Activated T-helper 17 cell treated with anti-CD3 and anti-CD28 coated beads, Interleukin-2, amount 50 U/mL, for 72 hours (primary cell): ENCODE measurements around the gene FGFBP2. TPM values are rescaled to one million over a fixed set of nuclear protein-coding genes. Genes with fewer than 3 reads are reported as not detected.

Experiments used
- ATAC-seq: fragments of 150-1000 bp; cut with Tn5 transposase; replicated peaks from 2 replicates; pipeline ENCODE4 v1.10.0; 2021; ENCODE audit warnings: mild to moderate bottlenecking, moderate library complexity
- H3K27ac Mint-ChIP-seq: one replicate; pipeline ENCODE4 v1.8.0; 2022; ENCODE audit warnings: mixed read lengths
- H3K27me3 Mint-ChIP-seq: one replicate; pipeline ENCODE4 v1.8.0; 2022; ENCODE audit warnings: mixed read lengths
- H3K36me3 Mint-ChIP-seq: one replicate; pipeline ENCODE4 v1.8.0; 2022; ENCODE audit warnings: low read depth, mild to moderate bottlenecking, mixed read lengths
- H3K4me1 Mint-ChIP-seq: one replicate; pipeline ENCODE4 v1.8.0; 2022; ENCODE audit warnings: mixed read lengths
- H3K4me3 Mint-ChIP-seq: one replicate; pipeline ENCODE4 v1.8.0; 2022; ENCODE audit warnings: mild to moderate bottlenecking, mixed read lengths
- H3K9me3 Mint-ChIP-seq: one replicate; pipeline ENCODE4 v1.8.0; 2022; ENCODE audit warnings: mixed read lengths
- total RNA-seq, 2 donors: library from RNA; stranded (reverse); gene quantifications; one replicate each; pipeline ENCODE4 v1.2.3, GENCODE V29; 2022

Gene FGFBP2, protein sequence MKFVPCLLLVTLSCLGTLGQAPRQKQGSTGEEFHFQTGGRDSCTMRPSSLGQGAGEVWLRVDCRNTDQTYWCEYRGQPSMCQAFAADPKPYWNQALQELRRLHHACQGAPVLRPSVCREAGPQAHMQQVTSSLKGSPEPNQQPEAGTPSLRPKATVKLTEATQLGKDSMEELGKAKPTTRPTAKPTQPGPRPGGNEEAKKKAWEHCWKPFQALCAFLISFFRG
- 1 to 10 TPM in 1 of 2 donors, under 1 TPM in 1; 0.22 to 2.2 TPM for total RNA-seq

- peak; percentile 82 for ATAC-seq
- H3K4me3 Mint-ChIP-seq, result peak within 1 kb of the TSS; percentile 20
- H3K27me3 Mint-ChIP-seq, result peaks cover 20% of the 10 kb centered on the region
- no peaks in the 10 kb centered on the region for H3K36me3 Mint-ChIP-seq
- no peak within 1 kb of the TSS for H3K27ac Mint-ChIP-seq
- H3K9me3 Mint-ChIP-seq, result peaks cover 10% of the 10 kb centered on the region
- H3K4me1 Mint-ChIP-seq, result no peaks in the 10 kb centered on the region
These were observed at the start of gene FGFBP2 for GRCh38 chr4:15963001-15963451. Gene FGFBP2, minus strand, starts transcription at chr4:15963175. Its CDS starts 46 bp downstream, at chr4:15963129.

DNA sequence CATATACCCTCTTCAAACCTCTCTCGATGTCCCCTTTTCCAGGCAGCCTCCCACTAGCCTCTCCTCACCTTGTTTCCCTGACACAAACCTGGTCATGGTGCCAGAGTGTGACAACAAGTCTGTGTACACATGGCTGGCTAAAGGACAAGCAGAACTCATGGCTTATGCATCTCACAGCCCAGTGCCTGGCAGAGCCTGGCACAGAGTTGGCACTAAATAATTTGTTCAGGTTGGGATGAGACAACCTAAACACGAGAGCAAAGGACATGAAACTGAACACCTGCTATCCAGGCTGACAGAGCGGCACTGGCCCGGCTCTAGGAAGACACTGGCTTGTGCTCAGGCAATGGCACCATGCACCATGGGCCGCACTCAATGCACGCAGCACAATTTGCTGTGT lies 48.2 kb upstream of the FGFBP2 start:
- H3K27me3 Mint-ChIP-seq, result peaks cover 13% of the 10 kb centered on the region
- ATAC-seq, result no peak

GRCh38 chr4:16009153-16009552 lies 46.2 kb upstream of the FGFBP2 start:
- H3K4me1 Mint-ChIP-seq, result no peaks in the 10 kb centered on the region
- H3K4me3 Mint-ChIP-seq, result no peak overlapping the region
- peaks cover 16% of the 10 kb centered on the region for H3K27me3 Mint-ChIP-seq
- ATAC-seq, result no peak
- H3K9me3 Mint-ChIP-seq, result no peaks in the 10 kb centered on the region
- no peak overlapping the region for H3K27ac Mint-ChIP-seq
- H3K36me3 Mint-ChIP-seq, result no peaks in the 10 kb centered on the region

More for the DNA sequence above, 48.2 kb upstream of the FGFBP2 start:
- Mint-ChIP-seq H3K36me3 (no peaks in the 10 kb centered on the region), H3K4me3 (no peak overlapping the region), H3K4me1 (no peaks in the 10 kb centered on the region), H3K27ac (no peak overlapping the region), H3K9me3 (no peaks in the 10 kb centered on the region)

GRCh38 chr4:16007471-16008095 lies 44.6 kb upstream of the FGFBP2 start:
- peaks cover 16% of the 10 kb centered on the region for H3K27me3 Mint-ChIP-seq
- H3K9me3 Mint-ChIP-seq, result no peaks in the 10 kb centered on the region
- ATAC-seq, result no peak
- no peaks in the 10 kb centered on the region for H3K36me3 Mint-ChIP-seq
- H3K27ac Mint-ChIP-seq, result no peak overlapping the region
- no peak overlapping the region for H3K4me3 Mint-ChIP-seq
- no peaks in the 10 kb centered on the region for H3K4me1 Mint-ChIP-seq

GRCh38 chr4:16006771-16007446 lies 43.9 kb upstream of the FGFBP2 start:
- H3K27ac Mint-ChIP-seq, result no peak overlapping the region
- ATAC-seq, result no peak
- peaks cover 12% of the 10 kb centered on the region for H3K27me3 Mint-ChIP-seq
- H3K36me3 Mint-ChIP-seq, result no peaks in the 10 kb centered on the region
- H3K9me3 Mint-ChIP-seq, result no peaks in the 10 kb centered on the region
- H3K4me1 Mint-ChIP-seq, result no peaks in the 10 kb centered on the region
- no peak overlapping the region for H3K4me3 Mint-ChIP-seq

DNA sequence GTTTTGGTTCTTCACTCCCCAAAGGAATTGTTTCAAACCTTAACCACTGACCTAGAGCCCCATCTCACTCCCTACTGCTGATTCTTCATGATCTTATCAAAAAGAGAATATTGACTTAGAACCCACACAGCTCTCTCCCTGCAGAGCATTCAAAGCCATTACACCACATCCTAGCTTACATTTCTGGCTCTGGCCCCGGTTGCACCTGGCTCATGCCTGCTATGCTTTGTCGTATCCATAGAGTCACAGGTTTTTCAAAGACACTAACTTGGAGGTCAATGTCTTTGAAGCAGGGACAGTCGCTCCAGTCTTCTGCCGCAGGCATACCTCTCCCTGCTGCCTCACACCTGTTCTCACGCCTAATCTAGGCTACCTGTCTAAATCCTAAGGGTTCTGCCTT lies 42.7 kb upstream of the FGFBP2 start:
- Mint-ChIP-seq H3K27ac (no peak overlapping the region), H3K4me1 (no peaks in the 10 kb centered on the region), H3K4me3 (no peak overlapping the region), H3K9me3 (no peaks in the 10 kb centered on the region), H3K36me3 (no peaks in the 10 kb centered on the region), H3K27me3 (peaks cover 12% of the 10 kb centered on the region)
- ATAC-seq, result no peak

DNA sequence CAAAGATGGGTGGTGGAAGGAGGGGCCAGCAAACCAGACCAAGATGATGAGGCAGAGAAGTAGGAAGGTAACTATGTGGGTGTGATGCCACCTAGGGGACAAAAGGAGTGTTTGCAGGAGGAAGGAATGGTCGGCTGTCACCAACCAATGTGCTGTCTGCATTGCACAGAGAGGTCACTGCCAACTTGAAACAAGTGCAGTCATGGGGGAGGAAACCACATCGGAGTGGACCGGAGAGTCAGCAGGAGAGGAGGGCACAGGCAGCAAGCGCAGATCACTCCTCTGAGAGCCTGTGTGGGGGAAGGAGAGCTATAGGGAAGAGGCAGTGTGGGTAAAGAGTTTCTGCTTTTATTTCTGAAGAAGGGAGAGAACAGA lies 38.5 kb upstream of the FGFBP2 start:
- Mint-ChIP-seq H3K4me3 (no peak overlapping the region), H3K27ac (no peak overlapping the region), H3K36me3 (no peaks in the 10 kb centered on the region), H3K27me3 (peaks cover 4% of the 10 kb centered on the region), H3K4me1 (no peaks in the 10 kb centered on the region), H3K9me3 (no peaks in the 10 kb centered on the region)
- ATAC-seq, result peak; percentile 86

DNA sequence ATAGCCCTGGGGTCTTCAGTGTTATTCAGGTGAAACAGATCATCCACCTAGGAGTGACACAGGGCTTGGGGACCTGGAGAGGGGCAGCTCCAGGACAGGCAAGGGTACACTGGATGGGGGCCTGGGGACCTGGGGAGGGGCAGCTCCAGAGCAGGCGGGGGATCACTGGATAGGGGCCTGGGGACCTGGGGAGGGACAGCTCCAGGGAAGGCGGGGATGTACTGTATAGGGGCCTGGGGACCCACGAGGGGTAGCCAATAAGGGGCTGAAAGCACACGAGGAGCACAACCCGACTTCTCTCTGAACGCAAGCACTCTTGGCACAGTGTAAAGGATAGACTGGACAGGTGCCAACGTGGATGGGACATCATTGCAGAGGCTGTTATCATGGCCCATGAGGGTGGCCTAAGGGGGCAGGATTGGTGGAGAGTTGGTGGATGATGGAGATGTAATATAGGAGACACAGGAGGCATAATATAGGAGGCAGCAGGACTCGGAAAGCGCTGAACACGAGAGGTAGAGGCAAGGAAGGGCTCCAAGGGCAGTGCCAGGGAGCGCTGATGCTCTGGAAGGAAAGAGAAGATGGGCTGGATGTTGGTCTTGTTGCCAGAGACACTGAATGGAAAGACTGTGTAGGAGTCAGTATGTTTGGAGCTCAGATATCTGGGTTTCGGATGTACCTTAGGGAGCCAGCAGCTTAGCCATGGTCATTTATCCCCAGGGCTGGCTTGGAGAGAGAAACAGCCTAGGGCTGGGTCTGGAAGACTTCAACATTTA lies 37.9 kb upstream of the FGFBP2 start:
- Mint-ChIP-seq H3K27ac (no peak overlapping the region), H3K4me1 (no peaks in the 10 kb centered on the region), H3K36me3 (no peaks in the 10 kb centered on the region), H3K27me3 (no peaks in the 10 kb centered on the region), H3K4me3 (no peak overlapping the region), H3K9me3 (no peaks in the 10 kb centered on the region)
- peak; percentile 2 for ATAC-seq

DNA sequence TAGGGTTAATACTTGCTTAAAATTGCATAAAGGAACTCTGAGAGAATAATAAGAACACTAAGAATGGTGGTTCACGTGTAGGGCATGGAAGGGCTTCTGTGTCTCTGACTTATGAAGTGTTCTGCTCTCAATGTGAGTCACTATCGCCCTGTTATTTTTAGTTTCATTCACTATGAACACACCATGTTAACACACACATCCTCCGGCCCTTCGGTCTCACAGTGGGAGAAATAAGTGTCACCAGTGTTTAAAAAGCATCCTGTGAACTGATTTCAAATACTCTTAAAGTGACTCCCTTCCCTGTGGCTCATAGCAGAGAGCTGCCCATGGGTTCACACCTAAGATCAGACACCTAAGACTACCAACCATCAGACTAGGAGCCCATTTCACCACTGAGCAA lies 33.8 kb upstream of the FGFBP2 start:
- H3K4me3 Mint-ChIP-seq, result no peak overlapping the region
- H3K27ac Mint-ChIP-seq, result no peak overlapping the region
- no peaks in the 10 kb centered on the region for H3K4me1 Mint-ChIP-seq
- peaks cover 12% of the 10 kb centered on the region for H3K27me3 Mint-ChIP-seq
- H3K36me3 Mint-ChIP-seq, result no peaks in the 10 kb centered on the region
- ATAC-seq, result peak; percentile 36
- H3K9me3 Mint-ChIP-seq, result no peaks in the 10 kb centered on the region

GRCh38 chr4:15995826-15996225 lies 32.9 kb upstream of the FGFBP2 start:
- H3K9me3 Mint-ChIP-seq, result no peaks in the 10 kb centered on the region
- H3K27me3 Mint-ChIP-seq, result peaks cover 12% of the 10 kb centered on the region
- no peaks in the 10 kb centered on the region for H3K4me1 Mint-ChIP-seq
- no peak overlapping the region for H3K27ac Mint-ChIP-seq
- H3K4me3 Mint-ChIP-seq, result no peak overlapping the region
- no peaks in the 10 kb centered on the region for H3K36me3 Mint-ChIP-seq
- ATAC-seq, result no peak

- ATAC-seq, result no peak
- H3K4me1 Mint-ChIP-seq, result no peaks in the 10 kb centered on the region
- peaks cover 21% of the 10 kb centered on the region for H3K27me3 Mint-ChIP-seq
- H3K9me3 Mint-ChIP-seq, result no peaks in the 10 kb centered on the region
- H3K4me3 Mint-ChIP-seq, result no peak overlapping the region
- H3K36me3 Mint-ChIP-seq, result no peaks in the 10 kb centered on the region
- no peak overlapping the region for H3K27ac Mint-ChIP-seq
These were observed 29.2 kb upstream of the FGFBP2 start for GRCh38 chr4:15992167-15992485.

- Mint-ChIP-seq H3K36me3 (no peaks in the 10 kb centered on the region), H3K4me1 (no peaks in the 10 kb centered on the region), H3K9me3 (no peaks in the 10 kb centered on the region), H3K27me3 (peaks cover 20% of the 10 kb centered on the region), H3K27ac (no peak overlapping the region), H3K4me3 (no peak overlapping the region)
- no peak for ATAC-seq
These were observed 27.8 kb upstream of the FGFBP2 start for GRCh38 chr4:15990570-15991285.

DNA sequence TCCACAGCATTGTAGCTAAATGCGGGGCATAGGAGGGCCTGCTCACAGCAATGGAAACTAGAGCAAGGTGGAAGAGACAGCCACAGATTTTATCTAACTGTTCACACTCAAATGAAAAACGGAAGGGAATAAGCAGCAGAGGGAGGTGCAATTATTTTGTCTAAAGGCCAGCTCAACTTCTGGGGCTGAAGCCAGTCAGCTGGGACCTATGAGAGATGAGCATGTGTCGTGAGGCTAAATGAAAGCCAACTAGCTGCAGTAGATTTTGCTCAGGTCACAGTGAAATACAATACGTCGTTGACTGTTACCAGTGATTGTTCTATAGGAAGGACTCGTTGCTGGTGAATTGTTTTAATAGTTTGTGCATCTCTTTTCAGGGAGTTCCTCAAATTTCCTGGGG lies 26.4 kb upstream of the FGFBP2 start:
- H3K27me3 Mint-ChIP-seq, result peaks cover 14% of the 10 kb centered on the region
- no peak overlapping the region for H3K27ac Mint-ChIP-seq
- no peaks in the 10 kb centered on the region for H3K9me3 Mint-ChIP-seq

DNA sequence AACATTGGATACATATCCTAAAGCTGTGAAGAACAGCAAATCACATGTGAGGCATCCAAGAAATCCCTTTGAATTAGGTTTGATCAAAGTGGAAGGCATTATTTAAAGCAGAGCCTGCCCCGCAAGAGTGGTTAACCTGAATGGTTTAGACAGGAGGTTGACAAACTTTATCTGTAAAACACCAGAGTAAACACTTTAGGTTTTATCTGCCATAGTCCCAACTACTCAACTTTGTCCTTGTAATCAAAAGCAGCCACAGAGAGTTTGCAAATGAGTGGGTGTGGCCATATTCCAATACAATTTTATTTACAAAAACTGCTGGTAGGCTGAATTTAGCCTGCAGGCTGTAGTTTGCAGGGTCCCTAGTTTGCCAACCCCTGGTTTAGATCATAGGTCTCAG lies 25.2 kb upstream of the FGFBP2 start:
- no peak for ATAC-seq
- Mint-ChIP-seq H3K36me3 (no peaks in the 10 kb centered on the region), H3K27me3 (peaks cover 17% of the 10 kb centered on the region), H3K4me3 (no peak overlapping the region), H3K27ac (no peak overlapping the region), H3K4me1 (no peaks in the 10 kb centered on the region), H3K9me3 (no peaks in the 10 kb centered on the region)

More for the DNA sequence above, 26.4 kb upstream of the FGFBP2 start:
- no peak overlapping the region for H3K4me3 Mint-ChIP-seq
- H3K36me3 Mint-ChIP-seq, result no peaks in the 10 kb centered on the region
- ATAC-seq, result no peak
- H3K4me1 Mint-ChIP-seq, result no peaks in the 10 kb centered on the region
